ENCODE measurements around the gene TBPL2.
A peak's percentile ranks its signal among the peaks of the same experiment; 100 is the strongest.
"Not testable (repeated sequence)": the region's sequence is repeated elsewhere in the genome, so short reads cannot be mapped to it uniquely, and the experiment has no call there.

Gene TBPL2

GRCh38 chr14:55441286-55441685 is 870 bp upstream of the TBPL2 start:
- DNase-seq (ENCODE audit: low read depth in 2 of 2), result no peak

GRCh38 chr14:55438066-55438683 is 2.2 kb downstream of the TBPL2 start:
- DNase-seq (ENCODE audit: low read depth in 2 of 2), result no peak

GRCh38 chr14:55436931-55437330 is 3.5 kb downstream of the TBPL2 start:
- DNase-seq (ENCODE audit: low read depth in 2 of 2), result no peak

- DNase-seq (ENCODE audit: low read depth in 2 of 2), result no peak
Measured at GRCh38 chr14:55436519-55436918, 3.9 kb downstream of the TBPL2 start.

GRCh38 chr14:55434805-55435174 is 5.6 kb downstream of the TBPL2 start:
- no peak for DNase-seq (ENCODE audit: low read depth in 2 of 2)

GRCh38 chr14:55433880-55434804 is 6.3 kb downstream of the TBPL2 start:
- DNase-seq (ENCODE audit: low read depth in 2 of 2), result no peak

- DNase-seq (ENCODE audit: low read depth in 2 of 2), result no peak
Measured at GRCh38 chr14:55432628-55433027, 7.8 kb downstream of the TBPL2 start.

- DNase-seq (ENCODE audit: low read depth in 2 of 2), result no peak
Measured at GRCh38 chr14:55430024-55430690, 10.3 kb downstream of the TBPL2 start.

GRCh38 chr14:55427439-55427838 is 13.0 kb downstream of the TBPL2 start:
- DNase-seq (ENCODE audit: low read depth in 2 of 2), result no peak

GRCh38 chr14:55426891-55427290 is 13.5 kb downstream of the TBPL2 start:
- no peak for DNase-seq (ENCODE audit: low read depth in 2 of 2)

- DNase-seq (ENCODE audit: low read depth in 2 of 2), result no peak
Measured at GRCh38 chr14:55425091-55425490, 15.3 kb downstream of the TBPL2 start.

- no peak for DNase-seq (ENCODE audit: low read depth in 2 of 2)
Measured at GRCh38 chr14:55423969-55424368, 16.4 kb downstream of the TBPL2 start.

GRCh38 chr14:55422338-55422737 is 18.1 kb downstream of the TBPL2 start:
- not testable (repeated sequence) for DNase-seq (ENCODE audit: low read depth in 2 of 2)

GRCh38 chr14:55419663-55420062 is 20.8 kb downstream of the TBPL2 start:
- DNase-seq (ENCODE audit: low read depth in 2 of 2), result no peak

- no peak for DNase-seq (ENCODE audit: low read depth in 2 of 2)
Measured at GRCh38 chr14:55418411-55418810, 22.0 kb downstream of the TBPL2 start.

GRCh38 chr14:55417955-55418354 is 22.5 kb downstream of the TBPL2 start:
- no peak for DNase-seq (ENCODE audit: low read depth in 2 of 2)

GRCh38 chr14:55416866-55417265 is 23.6 kb downstream of the TBPL2 start:
- peak in 1 of 2 donors; percentile 23 for DNase-seq (ENCODE audit: low read depth in 2 of 2)

- DNase-seq (ENCODE audit: low read depth in 2 of 2), result no peak
Measured at GRCh38 chr14:55414551-55414950, 25.9 kb downstream of the TBPL2 start.

- DNase-seq (ENCODE audit: low read depth in 2 of 2), result no peak
Measured at GRCh38 chr14:55412676-55413075, 27.7 kb downstream of the TBPL2 start.

- DNase-seq (ENCODE audit: low read depth in 2 of 2), result peak; percentile 56 to 67
Measured at GRCh38 chr14:55411426-55412389, 28.7 kb downstream of the TBPL2 start, which contains the start of gene ATG14. Gene ATG14, minus strand, starts transcription at chr14:55411830. Its CDS starts 8 bp downstream, at chr14:55411822.

GRCh38 chr14:55410876-55411275 is 29.5 kb downstream of the TBPL2 start:
- no peak for DNase-seq (ENCODE audit: low read depth in 2 of 2)

Data from stimulated activated CD4-positive, alpha-beta T cell treated with anti-CD3 and anti-CD28 coated beads, Interleukin-15, amount 100 ng/mL, for 48 hours (primary cell).